HepG2 (cell line): ENCODE data around the gene DUS1L. TPM values are rescaled to one million over a fixed set of nuclear protein-coding genes. Genes with fewer than 3 reads are reported as not detected.

Source experiments
- ARNT ChIP-seq: fragments of 450-650 bp; IDR thresholded peaks from 2 replicates; pipeline ENCODE4 v1.6.1; 2017
- ATRX ChIP-seq: sonication (generic); formaldehyde crosslinking; IDR thresholded peaks from 2 replicates; pipeline ENCODE4 v1.4.0; 2020; ENCODE audit warnings: missing genetic modification reagents, borderline replicate concordance
- CENPX ChIP-seq: sonication (generic); formaldehyde crosslinking; IDR thresholded peaks from 2 replicates; pipeline ENCODE4 v1.9.0; 2021; ENCODE audit warnings: mild to moderate bottlenecking, missing genetic modification reagents, moderate library complexity
- DNMT3B ChIP-seq: conservative IDR thresholded peaks from 2 replicates; pipeline ENCODE4 v1.6.1; 2016; ENCODE audit warnings: missing biosample characterization, control low read depth
- EED ChIP-seq: sonication (generic); formaldehyde crosslinking; IDR thresholded peaks from 2 replicates; pipeline ENCODE4 v1.5.0; 2020; ENCODE audit warnings: mild to moderate bottlenecking, missing genetic modification reagents
- FOXA1 ChIP-seq, 2 experiments: fragments of 450-650 bp in 1 of 2; sonication (generic) in 1 of 2; formaldehyde crosslinking in 1 of 2; IDR thresholded peaks; 2 replicates each; pipeline versions ENCODE4 v1.4.0 to v1.6.1; 2016 to 2020; ENCODE audit warnings: missing genetic modification reagents in 1 of 2
- HNF4G ChIP-seq, 2 experiments: sonication (generic) in 1 of 2; formaldehyde crosslinking in 1 of 2; IDR thresholded peaks; 2 replicates each; pipeline versions ENCODE4 v1.4.0 to v1.6.1; 2011 to 2020; ENCODE audit warnings: borderline replicate concordance in 2 of 2, low read depth in 2 of 2, mild to moderate bottlenecking in 2 of 2, low read length in 1 of 2, missing genetic modification reagents in 1 of 2, moderate library complexity in 1 of 2
- NFKB2 ChIP-seq: sonication (generic); formaldehyde crosslinking; IDR thresholded peaks from 2 replicates; pipeline ENCODE4 v1.4.0; 2020; ENCODE audit warnings: missing genetic modification reagents, borderline replicate concordance
- PHF20 ChIP-seq: sonication (generic); formaldehyde crosslinking; IDR thresholded peaks from 2 replicates; pipeline ENCODE4 v1.5.0; 2020; ENCODE audit warnings: mild to moderate bottlenecking, missing genetic modification reagents
- PHF21A ChIP-seq: sonication (generic); formaldehyde crosslinking; IDR thresholded peaks from 2 replicates; pipeline ENCODE4 v1.5.0; 2020; ENCODE audit warnings: mild to moderate bottlenecking, missing genetic modification reagents
- RARG ChIP-seq: sonication (generic); formaldehyde crosslinking; IDR thresholded peaks from 2 replicates; pipeline ENCODE4 v1.4.0; 2020; ENCODE audit warnings: low read depth, mild to moderate bottlenecking, missing genetic modification reagents
- SIN3B ChIP-seq: fragments of 150-350 bp; IDR thresholded peaks from 2 replicates; pipeline ENCODE4 v1.6.1; 2014; ENCODE audit warnings: low read length
- STAG1 ChIP-seq: sonication (generic); formaldehyde crosslinking; IDR thresholded peaks from 2 replicates; pipeline ENCODE4 v1.4.0; 2020; ENCODE audit warnings: missing genetic modification reagents
- ZBTB20 ChIP-seq: sonication (generic); formaldehyde crosslinking; IDR thresholded peaks from 2 replicates; pipeline ENCODE4 v1.8.1; 2023; ENCODE audit warnings: missing genetic modification reagents, low read depth, mild to moderate bottlenecking, borderline replicate concordance
- ZNF274 ChIP-seq: sonication (generic); formaldehyde crosslinking; IDR thresholded peaks from 2 replicates; pipeline ENCODE4 v1.5.1; 2020; ENCODE audit warnings: mild to moderate bottlenecking, missing genetic modification reagents
- ZNF282 ChIP-seq: fragments of 450-650 bp; IDR thresholded peaks from 2 replicates; pipeline ENCODE4 v1.6.1; 2018; ENCODE audit not compliant: partially characterized antibody
- ZNF292 ChIP-seq: sonication (generic); formaldehyde crosslinking; IDR thresholded peaks from 2 replicates; pipeline ENCODE4 v1.8.1; 2022; ENCODE audit warnings: mild to moderate bottlenecking, low read depth, missing genetic modification reagents, borderline replicate concordance
- ZNF337 ChIP-seq: sonication (generic); formaldehyde crosslinking; IDR thresholded peaks from 2 replicates; pipeline ENCODE4 v1.5.1; 2020; ENCODE audit warnings: missing genetic modification reagents, low read depth, mild to moderate bottlenecking, borderline replicate concordance
- ZNF547 ChIP-seq: sonication (generic); formaldehyde crosslinking; IDR thresholded peaks from 2 replicates; pipeline ENCODE4 v1.5.1; 2020; ENCODE audit warnings: mild to moderate bottlenecking, missing genetic modification reagents
- ZNF550 ChIP-seq: sonication (generic); formaldehyde crosslinking; IDR thresholded peaks from 2 replicates; pipeline ENCODE4 v1.4.0; 2020; ENCODE audit warnings: mild to moderate bottlenecking, missing genetic modification reagents, borderline replicate concordance
- ZNF672 ChIP-seq: sonication (generic); formaldehyde crosslinking; IDR thresholded peaks from 2 replicates; pipeline ENCODE4 v1.8.1; 2022; ENCODE audit warnings: missing genetic modification reagents
- ZNF746 ChIP-seq: sonication (generic); formaldehyde crosslinking; IDR thresholded peaks from 2 replicates; pipeline ENCODE4 v1.8.0; 2022; ENCODE audit warnings: mild to moderate bottlenecking, missing genetic modification reagents
- ZZZ3 ChIP-seq: sonication (generic); formaldehyde crosslinking; IDR thresholded peaks from 2 replicates; pipeline ENCODE4 v1.4.0; 2020; ENCODE audit warnings: missing genetic modification reagents, mild to moderate bottlenecking, borderline replicate concordance
- polyA plus RNA-seq, 8 experiments: library from polyadenylated mRNA; depleted of rRNA in 3 of 8; stranded (reverse) in 7 of 8; unstranded in 1 of 8; fragments of >200 nt; fragmentation: Illumina TruSeq in 4 of 8; extraction: Trizol in 4 of 8; gene quantifications; 2 replicates each; pipeline versions ENCODE4 v1.2.1 to v1.2.3, GENCODE V29; 2011 to 2016; ENCODE audit warnings: low read depth in 4 of 8, missing spikeins in 1 of 8, mixed read lengths in 1 of 8; ENCODE audit not compliant: insufficient read depth in 1 of 8
- total RNA-seq, 5 experiments: library from RNA; depleted of rRNA; stranded (reverse); fragments of >200 nt; fragmentation: Illumina TruSeq; extraction: Trizol; gene quantifications; 2 replicates each; pipeline ENCODE4 v1.2.3, GENCODE V29; 2016; ENCODE audit warnings: low read depth in 1 of 5
- TF ChIP-seq, protein P1 (sequence below): sonication (generic); formaldehyde crosslinking; IDR thresholded peaks from 2 replicates; pipeline ENCODE4 v1.8.1; 2023; ENCODE audit warnings: mild to moderate bottlenecking, missing genetic modification reagents
- TF ChIP-seq, protein P2 (sequence below): sonication (generic); formaldehyde crosslinking; conservative IDR thresholded peaks from 2 replicates; pipeline ENCODE4 v1.8.1; 2023; ENCODE audit warnings: missing genetic modification reagents
- TF ChIP-seq, protein P3 (sequence below): sonication (generic); formaldehyde crosslinking; IDR thresholded peaks from 2 replicates; pipeline ENCODE4 v1.4.0; 2020; ENCODE audit warnings: mild to moderate bottlenecking, missing genetic modification reagents
- TF ChIP-seq, protein P4 (sequence below): sonication (generic); formaldehyde crosslinking; IDR thresholded peaks from 2 replicates; pipeline ENCODE4 v1.4.0; 2020; ENCODE audit warnings: missing genetic modification reagents; ENCODE audit errors: not compliant biosample characterization

DUS1L gene
- total and polyA plus RNA-seq, 2 of the 13 experiments (the other 11 are each of a cell fraction or from before 2014, with no cell fraction given): 81.0 to 109 TPM

DNA sequence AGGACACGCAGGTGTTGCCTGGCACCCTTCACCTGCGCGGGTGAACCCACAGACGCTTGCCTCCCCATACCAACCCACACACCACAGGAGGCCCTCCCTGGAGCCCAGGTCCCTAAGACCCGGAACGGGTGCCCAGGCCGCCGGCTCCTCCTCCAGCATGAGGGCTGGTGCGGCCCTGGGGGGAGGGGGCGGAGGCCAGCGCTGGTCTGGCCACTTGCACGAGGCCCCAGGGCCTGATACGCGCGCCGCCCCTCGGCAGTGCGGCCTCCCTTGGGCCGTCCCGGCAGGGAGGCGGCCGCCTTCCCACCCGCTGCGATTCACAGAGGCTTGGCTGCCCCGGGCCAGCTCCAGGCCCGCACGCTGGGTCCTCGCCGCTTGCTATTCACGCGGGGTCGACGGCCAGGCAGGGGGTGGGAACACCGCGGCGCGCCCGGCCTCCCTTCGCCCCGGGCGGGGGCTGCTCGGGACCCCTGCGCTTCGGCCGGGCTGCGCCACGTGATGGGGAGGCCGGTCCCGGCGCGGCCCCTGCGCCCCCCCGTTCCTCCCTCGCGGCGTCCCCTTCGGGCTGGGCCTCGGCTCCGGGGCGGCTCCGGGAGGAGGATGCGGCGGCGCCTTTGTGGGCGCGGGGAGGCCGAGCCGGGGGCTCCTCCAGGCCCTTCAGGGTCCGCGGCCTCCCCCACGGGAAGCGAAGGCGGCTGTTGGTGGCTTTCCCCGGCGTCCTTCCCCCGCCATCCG lies 31.7 kb upstream of the DUS1L start (continued):
- TF ChIP-seq ZNF746 (CRISPR knock-in tag) (no peak), PHF21A (no peak), ZZZ3 (peak; percentile 65; the same call in 1 of the 2 replicates), EED (CRISPR knock-in tag) (no peak), CENPX (CRISPR knock-in tag) (no peak), ZNF672 (CRISPR knock-in tag) (no peak), ZNF547 (CRISPR knock-in tag) (no peak; the same call in 1 of the 2 replicates), HNF4G (IDR thresholded peaks at IDR 0.05; ENCODE audit: borderline replicate concordance, low read depth, low read length) (no peak), HNF4G (CRISPR knock-in tag; IDR thresholded peaks at IDR 0.05; ENCODE audit: borderline replicate concordance, low read depth) (no peak), ZNF282 (no peak), ZNF274 (CRISPR knock-in tag) (0 out of 2 replicates have a peak, but pooled peaks have one; percentile 23), ZNF550 (no peak), ARNT (no peak), ZNF337 (CRISPR knock-in tag) (no peak), FOXA1 (IDR thresholded peaks at IDR 0.05) (no peak), FOXA1 (CRISPR knock-in tag; IDR thresholded peaks at IDR 0.05) (no peak), ZNF292 (CRISPR knock-in tag) (no peak), SIN3B (no peak), RARG (CRISPR knock-in tag) (no peak; the same call in 1 of the 2 replicates), ATRX (CRISPR knock-in tag) (no peak), NFKB2 (CRISPR knock-in tag) (no peak), ZBTB20 (CRISPR knock-in tag) (no peak), PHF20 (CRISPR knock-in tag) (peak; percentile 6; the same call in 1 of the 2 replicates), DNMT3B (no peak), STAG1 (CRISPR knock-in tag) (no peak)
- TF ChIP-seq, protein P1, sequence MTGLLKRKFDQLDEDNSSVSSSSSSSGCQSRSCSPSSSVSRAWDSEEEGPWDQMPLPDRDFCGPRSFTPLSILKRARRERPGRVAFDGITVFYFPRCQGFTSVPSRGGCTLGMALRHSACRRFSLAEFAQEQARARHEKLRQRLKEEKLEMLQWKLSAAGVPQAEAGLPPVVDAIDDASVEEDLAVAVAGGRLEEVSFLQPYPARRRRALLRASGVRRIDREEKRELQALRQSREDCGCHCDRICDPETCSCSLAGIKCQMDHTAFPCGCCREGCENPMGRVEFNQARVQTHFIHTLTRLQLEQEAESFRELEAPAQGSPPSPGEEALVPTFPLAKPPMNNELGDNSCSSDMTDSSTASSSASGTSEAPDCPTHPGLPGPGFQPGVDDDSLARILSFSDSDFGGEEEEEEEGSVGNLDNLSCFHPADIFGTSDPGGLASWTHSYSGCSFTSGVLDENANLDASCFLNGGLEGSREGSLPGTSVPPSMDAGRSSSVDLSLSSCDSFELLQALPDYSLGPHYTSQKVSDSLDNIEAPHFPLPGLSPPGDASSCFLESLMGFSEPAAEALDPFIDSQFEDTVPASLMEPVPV (CRISPR knock-in tag): no peak
- TF ChIP-seq, protein P2, sequence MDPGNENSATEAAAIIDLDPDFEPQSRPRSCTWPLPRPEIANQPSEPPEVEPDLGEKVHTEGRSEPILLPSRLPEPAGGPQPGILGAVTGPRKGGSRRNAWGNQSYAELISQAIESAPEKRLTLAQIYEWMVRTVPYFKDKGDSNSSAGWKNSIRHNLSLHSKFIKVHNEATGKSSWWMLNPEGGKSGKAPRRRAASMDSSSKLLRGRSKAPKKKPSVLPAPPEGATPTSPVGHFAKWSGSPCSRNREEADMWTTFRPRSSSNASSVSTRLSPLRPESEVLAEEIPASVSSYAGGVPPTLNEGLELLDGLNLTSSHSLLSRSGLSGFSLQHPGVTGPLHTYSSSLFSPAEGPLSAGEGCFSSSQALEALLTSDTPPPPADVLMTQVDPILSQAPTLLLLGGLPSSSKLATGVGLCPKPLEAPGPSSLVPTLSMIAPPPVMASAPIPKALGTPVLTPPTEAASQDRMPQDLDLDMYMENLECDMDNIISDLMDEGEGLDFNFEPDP (CRISPR knock-in tag): no peak
- TF ChIP-seq, protein P3, sequence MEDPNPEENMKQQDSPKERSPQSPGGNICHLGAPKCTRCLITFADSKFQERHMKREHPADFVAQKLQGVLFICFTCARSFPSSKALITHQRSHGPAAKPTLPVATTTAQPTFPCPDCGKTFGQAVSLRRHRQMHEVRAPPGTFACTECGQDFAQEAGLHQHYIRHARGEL (CRISPR knock-in tag): no peak
- TF ChIP-seq, protein P4, sequence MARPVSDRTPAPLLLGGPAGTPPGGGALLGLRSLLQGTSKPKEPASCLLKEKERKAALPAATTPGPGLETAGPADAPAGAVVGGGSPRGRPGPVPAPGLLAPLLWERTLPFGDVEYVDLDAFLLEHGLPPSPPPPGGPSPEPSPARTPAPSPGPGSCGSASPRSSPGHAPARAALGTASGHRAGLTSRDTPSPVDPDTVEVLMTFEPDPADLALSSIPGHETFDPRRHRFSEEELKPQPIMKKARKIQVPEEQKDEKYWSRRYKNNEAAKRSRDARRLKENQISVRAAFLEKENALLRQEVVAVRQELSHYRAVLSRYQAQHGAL (CRISPR knock-in tag): peak; percentile 62
